SK-N-SH (cell line): Measurements from ENCODE around the gene RNGTT. TPM values are rescaled to one million over a fixed set of nuclear protein-coding genes. Genes with fewer than 3 reads are reported as not detected.
"Not testable (repeated sequence)": the region's sequence is repeated elsewhere in the genome, so short reads cannot be mapped to it uniquely, and the experiment has no call there.

Experiments
- CTCF ChIA-PET: fragments of 300-600, 350-600 bp; formaldehyde crosslinking; extraction: SDS; loops from one replicate; lab custom pipeline; 2021; lab: Yijun Ruan, JAX
- POLR2A ChIA-PET: fragments of 350-600 bp; sonication (Branson Sonifier 250); formaldehyde crosslinking; extraction: SDS; loops from one replicate; lab custom pipeline; 2020; ENCODE audit warnings: antibody characterized with exemption, inconsistent platforms; lab: Yijun Ruan, JAX
- DNase-seq: peaks from one replicate; pipeline ENCODE4 v3.0.0; 2012
- H2AFZ ChIP-seq: fragments of 200-600 bp; sonication (generic); 2 replicates; pipeline ENCODE4 v1.8.1; 2016; ENCODE audit warnings: antibody characterized with exemption, mild to moderate bottlenecking, low read depth
- H3F3A ChIP-seq: fragments of 200-600 bp; sonication (generic); replicated peaks from 2 replicates; pipeline ENCODE3; 2016; ENCODE audit warnings: antibody characterized with exemption, mild to moderate bottlenecking; ENCODE audit not compliant: insufficient read depth
- H3K27ac ChIP-seq, 2 experiments: fragments of 200-500 bp in 1 of 2; fragments of 200-600 bp in 1 of 2; sonication (Bioruptor generic) in 1 of 2; sonication (generic), shearing (Covaris generic) in 1 of 2; 2 replicates each; pipeline versions ENCODE4 v1.5.1 to v1.6.1; 2014 to 2016; ENCODE audit warnings: low read depth in 2 of 2, inconsistent platforms in 1 of 2, low read length in 1 of 2, mild to moderate bottlenecking in 1 of 2, mixed read lengths in 1 of 2
- H3K27me3 ChIP-seq: fragments of 200-600 bp; sonication (generic), shearing (Covaris generic); 2 replicates; pipeline ENCODE4 v1.6.1; 2016; ENCODE audit warnings: mixed run types; ENCODE audit not compliant: insufficient read depth
- H3K36me3 ChIP-seq, 2 experiments: fragments of 200-500 bp in 1 of 2; fragments of 200-600 bp in 1 of 2; sonication (Bioruptor generic) in 1 of 2; sonication (generic) in 1 of 2; replicated peaks in 1 of 2; 2 replicates each; pipeline versions ENCODE3 to v1.5.1; 2014 to 2016; ENCODE audit warnings: low read length in 1 of 2, mild to moderate bottlenecking in 1 of 2; ENCODE audit not compliant: insufficient read depth in 2 of 2, control insufficient read depth in 1 of 2
- H3K4me1 ChIP-seq, 2 experiments: fragments of 200-500 bp in 1 of 2; fragments of 200-600 bp in 1 of 2; sonication (Bioruptor generic) in 1 of 2; sonication (generic), shearing (Covaris generic) in 1 of 2; 2 replicates each; pipeline versions ENCODE4 v1.5.1 to v1.6.1; 2014 to 2016; ENCODE audit warnings: low read depth in 1 of 2, low read length in 1 of 2, mixed run types in 1 of 2; ENCODE audit not compliant: insufficient read depth in 2 of 2, control insufficient read depth in 1 of 2
- H3K4me2 ChIP-seq: fragments of 200-600 bp; sonication (generic), shearing (Covaris generic); 2 replicates; pipeline ENCODE4 v1.6.1; 2017; ENCODE audit warnings: mixed run types
- H3K4me3 ChIP-seq, 2 experiments: fragments of 200-500 bp in 1 of 2; fragments of 200-600 bp in 1 of 2; sonication (Bioruptor generic) in 1 of 2; sonication (generic), shearing (Covaris generic) in 1 of 2; 2 replicates each; pipeline versions ENCODE4 v1.5.1 to v1.8.1; 2014 to 2016; ENCODE audit warnings: low read depth in 2 of 2, inconsistent platforms in 1 of 2, low read length in 1 of 2, mild to moderate bottlenecking in 1 of 2, mixed read lengths in 1 of 2, moderate library complexity in 1 of 2
- H3K79me2 ChIP-seq: fragments of 200-600 bp; sonication (generic); 2 replicates; pipeline ENCODE4 v1.8.1; 2017; ENCODE audit warnings: mild to moderate bottlenecking; ENCODE audit not compliant: insufficient read depth
- H3K9ac ChIP-seq: fragments of 200-600 bp; sonication (generic); 2 replicates; pipeline ENCODE4 v1.6.1; 2017; ENCODE audit warnings: mixed run types
- H3K9me2 ChIP-seq: fragments of 200-600 bp; sonication (generic); 2 replicates; pipeline ENCODE4 v1.6.1; 2017; ENCODE audit warnings: mixed run types
- H3K9me3 ChIP-seq: fragments of 200-600 bp; sonication (generic); 2 replicates; pipeline ENCODE4 v1.6.1; 2017; ENCODE audit warnings: mixed run types, mild to moderate bottlenecking, moderate library complexity
- H4K20me1 ChIP-seq: fragments of 200-600 bp; sonication (generic); 2 replicates; pipeline ENCODE4 v1.6.1; 2017; ENCODE audit warnings: mild to moderate bottlenecking, mixed run types; ENCODE audit not compliant: insufficient read depth
- CHD2 ChIP-seq: fragments of 150-350 bp; IDR thresholded peaks from 2 replicates; pipeline ENCODE4 v1.6.1; 2018; ENCODE audit warnings: low read length; ENCODE audit not compliant: partially characterized antibody
- EP300 ChIP-seq, 2 experiments: IDR thresholded peaks; 2 replicates each; pipeline versions ENCODE4 v1.4.0 to v1.6.1; 2012; ENCODE audit warnings: borderline replicate concordance in 1 of 2, low read depth in 1 of 2, low read length in 1 of 2
- EZH2phosphoT487 ChIP-seq: fragments of 200-600 bp; sonication (generic); IDR thresholded peaks from 2 replicates; pipeline ENCODE4 v1.6.1; 2017; ENCODE audit warnings: low read depth, mixed run types, mild to moderate bottlenecking, antibody characterized with exemption, moderate library complexity, borderline replicate concordance
- FOSL2 ChIP-seq: IDR thresholded peaks from 2 replicates; pipeline ENCODE4 v1.4.0; 2012; ENCODE audit warnings: low read depth, mild to moderate bottlenecking, moderate library complexity, borderline replicate concordance
- FOXM1 ChIP-seq: IDR thresholded peaks from 2 replicates; pipeline ENCODE4 v1.4.0; 2012; ENCODE audit warnings: low read depth, mild to moderate bottlenecking
- GATA2 ChIP-seq: sonication (generic); formaldehyde crosslinking; IDR thresholded peaks from 2 replicates; pipeline ENCODE4 v1.5.0; 2020; ENCODE audit warnings: mild to moderate bottlenecking, missing genetic modification reagents
- MEF2A ChIP-seq: IDR thresholded peaks from 2 replicates; pipeline ENCODE4 v1.4.0; 2012; ENCODE audit warnings: low read depth, borderline replicate concordance
- NRF1 ChIP-seq: IDR thresholded peaks from 2 replicates; pipeline ENCODE4 v1.6.1; 2012; ENCODE audit warnings: low read depth, mild to moderate bottlenecking, low read length
- RCOR1 ChIP-seq: fragments of 150-350 bp; IDR thresholded peaks from 2 replicates; pipeline ENCODE4 v1.6.1; 2017; ENCODE audit warnings: antibody characterized with exemption, low read length
- RFX5 ChIP-seq: IDR thresholded peaks from 2 replicates; pipeline ENCODE4 v1.6.1; 2012; ENCODE audit warnings: mild to moderate bottlenecking, improper control_type of control experiment, low read length
- SIN3A ChIP-seq: IDR thresholded peaks from 2 replicates; pipeline ENCODE4 v1.6.1; 2012; ENCODE audit warnings: low read depth, mild to moderate bottlenecking, low read length, moderate library complexity, borderline replicate concordance
- SMC3 ChIP-seq: IDR thresholded peaks from 2 replicates; pipeline ENCODE4 v1.6.1; 2012; ENCODE audit warnings: low read depth, low read length, improper control_type of control experiment
- TAF1 ChIP-seq: IDR thresholded peaks from 2 replicates; pipeline ENCODE4 v1.6.1; 2012; ENCODE audit warnings: low read depth, mild to moderate bottlenecking, low read length, moderate library complexity, borderline replicate concordance
- TEAD4 ChIP-seq: IDR thresholded peaks from 2 replicates; pipeline ENCODE4 v1.4.0; 2012; ENCODE audit warnings: mild to moderate bottlenecking, borderline replicate concordance; ENCODE audit not compliant: insufficient read depth
- WGBS: methylation state at CpG from one replicate; pipeline ENCODE4 v1.1.6; 2017; ENCODE audit warnings: low lambda C conversion rate; 5-methylcytosine and 5-hydroxymethylcytosine counted together
- polyA plus RNA-seq, 3 experiments: library from polyadenylated mRNA; depleted of rRNA; stranded (reverse); fragments of >200 nt; gene quantifications; 2 replicates each; pipeline ENCODE4 v1.2.3, GENCODE V29; 2012
- TF ChIP-seq, protein P1 (sequence below): IDR thresholded peaks from 2 replicates; pipeline ENCODE4 v1.4.0; 2012; ENCODE audit warnings: low read depth, borderline replicate concordance
- TF ChIP-seq, protein P2 (sequence below): fragments of 200-600 bp; sonication (generic); IDR thresholded peaks from 2 replicates; pipeline ENCODE4 v1.6.1; 2017; ENCODE audit warnings: antibody characterized with exemption, mild to moderate bottlenecking, moderate library complexity
- TF ChIP-seq, protein P3 (sequence below): IDR thresholded peaks from 2 replicates; pipeline ENCODE4 v1.4.0; 2012; ENCODE audit warnings: low read depth

The RNGTT gene
- polyA plus RNA-seq, 1 of the 3 experiments (the other 2 are of a cell fraction), result 3.3 TPM

DNA sequence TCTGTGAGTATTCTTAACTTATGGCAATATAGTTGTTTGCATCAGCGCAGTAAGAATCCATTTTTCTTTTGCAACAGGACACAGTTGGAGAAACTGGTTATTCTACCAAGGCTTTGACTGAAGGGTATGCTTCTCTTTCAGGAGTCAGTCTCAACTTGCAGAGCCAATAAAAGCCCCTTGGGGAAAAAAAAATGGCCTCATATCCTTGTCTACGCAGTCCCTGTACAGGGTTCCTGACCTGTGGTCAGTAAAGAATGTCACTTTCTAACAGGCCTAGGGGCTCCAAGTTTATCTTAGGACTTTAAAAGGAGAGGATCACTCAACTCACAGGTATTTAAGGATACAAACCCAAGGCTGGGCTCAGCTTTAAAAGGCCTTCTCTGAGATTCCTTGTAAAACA, 6.9 kb upstream of the RNGTT start:
- Histone ChIP-seq H3K4me2 (no peak overlapping the region), H3K9ac (no peak overlapping the region), H3K27ac (no peak overlapping the region), H3K79me2 (no peaks in the 10 kb centered on the region), H3K4me3 (no peak overlapping the region), H3K27me3 (no peaks in the 10 kb centered on the region), H3K4me1 (peaks cover 0 to 3% of the 10 kb centered on the region in 2 experiments; a peak in 1 of 4 replicates), H3F3A (no peaks in the 10 kb centered on the region), H3K36me3 (no peaks in the 10 kb centered on the region), H3K9me3 (peaks cover 10% of the 10 kb centered on the region; the same call in 1 of the 2 replicates), H3K9me2 (no peaks in the 10 kb centered on the region), H2AFZ (no peak overlapping the region), H4K20me1 (no peaks in the 10 kb centered on the region)
- no peak for DNase-seq
- WGBS, result 97% methylated on average over 2 of the region's 2 CpGs
- ChIA-PET POLR2A (no interaction called here), CTCF (interaction anchor here (4.6 kb wide), 1 partner anchor 13 kb away, joined by 27 read pairs; no protein-coding TSS in a partner anchor)
- no peak for TF ChIP-seq FOSL2
- no peak for TF ChIP-seq TEAD4
- no peak for TF ChIP-seq GATA2
- TF ChIP-seq, protein P1, sequence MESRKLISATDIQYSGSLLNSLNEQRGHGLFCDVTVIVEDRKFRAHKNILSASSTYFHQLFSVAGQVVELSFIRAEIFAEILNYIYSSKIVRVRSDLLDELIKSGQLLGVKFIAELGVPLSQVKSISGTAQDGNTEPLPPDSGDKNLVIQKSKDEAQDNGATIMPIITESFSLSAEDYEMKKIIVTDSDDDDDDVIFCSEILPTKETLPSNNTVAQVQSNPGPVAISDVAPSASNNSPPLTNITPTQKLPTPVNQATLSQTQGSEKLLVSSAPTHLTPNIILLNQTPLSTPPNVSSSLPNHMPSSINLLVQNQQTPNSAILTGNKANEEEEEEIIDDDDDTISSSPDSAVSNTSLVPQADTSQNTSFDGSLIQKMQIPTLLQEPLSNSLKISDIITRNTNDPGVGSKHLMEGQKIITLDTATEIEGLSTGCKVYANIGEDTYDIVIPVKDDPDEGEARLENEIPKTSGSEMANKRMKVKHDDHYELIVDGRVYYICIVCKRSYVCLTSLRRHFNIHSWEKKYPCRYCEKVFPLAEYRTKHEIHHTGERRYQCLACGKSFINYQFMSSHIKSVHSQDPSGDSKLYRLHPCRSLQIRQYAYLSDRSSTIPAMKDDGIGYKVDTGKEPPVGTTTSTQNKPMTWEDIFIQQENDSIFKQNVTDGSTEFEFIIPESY, result no peak
- no peak for TF ChIP-seq RFX5
- TF ChIP-seq, protein P2, sequence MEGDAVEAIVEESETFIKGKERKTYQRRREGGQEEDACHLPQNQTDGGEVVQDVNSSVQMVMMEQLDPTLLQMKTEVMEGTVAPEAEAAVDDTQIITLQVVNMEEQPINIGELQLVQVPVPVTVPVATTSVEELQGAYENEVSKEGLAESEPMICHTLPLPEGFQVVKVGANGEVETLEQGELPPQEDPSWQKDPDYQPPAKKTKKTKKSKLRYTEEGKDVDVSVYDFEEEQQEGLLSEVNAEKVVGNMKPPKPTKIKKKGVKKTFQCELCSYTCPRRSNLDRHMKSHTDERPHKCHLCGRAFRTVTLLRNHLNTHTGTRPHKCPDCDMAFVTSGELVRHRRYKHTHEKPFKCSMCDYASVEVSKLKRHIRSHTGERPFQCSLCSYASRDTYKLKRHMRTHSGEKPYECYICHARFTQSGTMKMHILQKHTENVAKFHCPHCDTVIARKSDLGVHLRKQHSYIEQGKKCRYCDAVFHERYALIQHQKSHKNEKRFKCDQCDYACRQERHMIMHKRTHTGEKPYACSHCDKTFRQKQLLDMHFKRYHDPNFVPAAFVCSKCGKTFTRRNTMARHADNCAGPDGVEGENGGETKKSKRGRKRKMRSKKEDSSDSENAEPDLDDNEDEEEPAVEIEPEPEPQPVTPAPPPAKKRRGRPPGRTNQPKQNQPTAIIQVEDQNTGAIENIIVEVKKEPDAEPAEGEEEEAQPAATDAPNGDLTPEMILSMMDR, result no peak
- no peak for TF ChIP-seq NRF1
- no peak for TF ChIP-seq EZH2phosphoT487
- TF ChIP-seq TAF1, result no peak
- no peak for TF ChIP-seq FOXM1
- no peak for TF ChIP-seq EP300 (IDR thresholded peaks at IDR 0.05; ENCODE audit: borderline replicate concordance in 1 of 2, low read depth in 1 of 2, low read length in 1 of 2)
- TF ChIP-seq SMC3, result no peak
- TF ChIP-seq, protein P3, sequence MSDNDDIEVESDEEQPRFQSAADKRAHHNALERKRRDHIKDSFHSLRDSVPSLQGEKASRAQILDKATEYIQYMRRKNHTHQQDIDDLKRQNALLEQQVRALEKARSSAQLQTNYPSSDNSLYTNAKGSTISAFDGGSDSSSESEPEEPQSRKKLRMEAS, result no peak
- no peak for TF ChIP-seq MEF2A
- no peak for TF ChIP-seq SIN3A
- TF ChIP-seq RCOR1, result no peak
- no peak for TF ChIP-seq CHD2

DNA sequence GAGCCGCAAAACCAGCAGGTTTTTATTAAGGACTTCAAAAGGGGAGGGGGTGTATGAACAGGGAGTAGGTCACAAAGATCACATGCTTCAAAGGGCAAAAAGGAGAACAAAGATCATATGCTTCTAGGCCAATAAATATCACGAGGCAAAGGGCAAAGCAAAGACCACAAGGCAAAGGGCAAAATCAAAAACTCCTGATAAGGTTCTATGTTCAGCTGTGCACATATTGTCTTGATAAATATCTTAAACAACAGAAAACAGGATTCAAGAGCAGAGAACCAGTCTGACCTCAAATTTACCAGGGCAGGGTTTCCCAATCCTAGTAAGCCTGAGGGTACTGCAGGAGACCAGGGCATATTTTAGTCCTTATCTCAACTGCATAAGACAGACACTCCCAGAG, 5.8 kb upstream of the RNGTT start:
- H3K36me3 ChIP-seq, H3K9me2 ChIP-seq, H3K27me3 ChIP-seq, H3K9ac ChIP-seq, H4K20me1 ChIP-seq, H2AFZ ChIP-seq, H3F3A ChIP-seq, H3K4me2 ChIP-seq, H3K9me3 ChIP-seq, H3K79me2 ChIP-seq, POLR2A ChIA-PET, H3K4me3 ChIP-seq, DNase-seq, H3K27ac ChIP-seq: not testable (repeated sequence)
- peaks cover 0 to 10% of the 10 kb centered on the region in 2 experiments; a peak in 1 of 4 replicates for H3K4me1 ChIP-seq
- CTCF ChIA-PET, result interaction anchor here (1.4 kb wide), 1 partner anchor 14 kb away, joined by 3 read pairs; no protein-coding TSS in a partner anchor
- WGBS, result 72% methylated on average over 2 of the region's 2 CpGs
